HG02884 (cell line): Measurements from ENCODE around the gene OOSP4B.
"Not testable (repeated sequence)": the region's sequence is repeated elsewhere in the genome, so short reads cannot be mapped to it uniquely, and the experiment has no call there.

ENCODE experiments used
- ATAC-seq: cut with Tn5 transposase; IDR thresholded peaks from one replicate; pipeline ENCODE4 v1.9.1; 2021; ENCODE audit warnings: mild to moderate bottlenecking, moderate library complexity; ENCODE audit not compliant: unreplicated experiment

The OOSP4B gene

GRCh38 chr11:60016881-60017280 lies at the start of gene OOSP4B:
TSS of gene OOSP4B (plus strand) at chr11:60017181.
- ATAC-seq = no peak

GRCh38 chr11:59967677-59968394 lies 49.1 kb upstream of the OOSP4B start:
- ATAC-seq = no peak

GRCh38 chr11:59968395-59968783 lies 48.6 kb upstream of the OOSP4B start:
- ATAC-seq = no peak

GRCh38 chr11:59973097-59973496 lies 43.9 kb upstream of the OOSP4B start:
- no peak for ATAC-seq

GRCh38 chr11:59981106-59981770 lies 35.7 kb upstream of the OOSP4B start:
- ATAC-seq = no peak

- not testable (repeated sequence) for ATAC-seq
Measured at GRCh38 chr11:59982037-59982436, 34.9 kb upstream of the OOSP4B start.

- no peak for ATAC-seq
Measured at GRCh38 chr11:59983212-59983611, 33.8 kb upstream of the OOSP4B start.

- no peak for ATAC-seq
Measured at GRCh38 chr11:59984368-59984767, 32.6 kb upstream of the OOSP4B start.

- ATAC-seq = no peak
Measured at GRCh38 chr11:59990421-59990820, 26.6 kb upstream of the OOSP4B start.

GRCh38 chr11:59992425-59992824 lies 24.6 kb upstream of the OOSP4B start:
- ATAC-seq = no peak

- no peak for ATAC-seq
Measured at GRCh38 chr11:59997800-59998199, 19.2 kb upstream of the OOSP4B start.

GRCh38 chr11:59999691-60000090 lies 17.3 kb upstream of the OOSP4B start:
- ATAC-seq = no peak

- ATAC-seq = no peak
Measured at GRCh38 chr11:60003729-60004128, 13.3 kb upstream of the OOSP4B start.

- no peak for ATAC-seq
Measured at GRCh38 chr11:60005360-60005759, 11.6 kb upstream of the OOSP4B start.

- no peak for ATAC-seq
Measured at GRCh38 chr11:60018058-60018457, 1.1 kb downstream of the OOSP4B start.

GRCh38 chr11:60020376-60020775 lies 3.4 kb downstream of the OOSP4B start:
- ATAC-seq = not testable (repeated sequence)

GRCh38 chr11:60029015-60029632 lies 12.1 kb downstream of the OOSP4B start:
- no peak for ATAC-seq

GRCh38 chr11:60040109-60040508 lies 23.1 kb downstream of the OOSP4B start, which contains the start of gene OOSP2:
TSS of gene OOSP2 (plus strand) at chr11:60040409. CDS start at chr11:60040460, 51 bp downstream.
- no peak for ATAC-seq

GRCh38 chr11:60050422-60050821 lies 33.4 kb downstream of the OOSP4B start:
- not testable (repeated sequence) for ATAC-seq

- not testable (repeated sequence) for ATAC-seq
Measured at GRCh38 chr11:60050839-60051238, 33.9 kb downstream of the OOSP4B start.

- no peak for ATAC-seq
Measured at GRCh38 chr11:60056349-60056969, 39.5 kb downstream of the OOSP4B start, which contains the start of gene MS4A3. TSS of gene MS4A3 (plus strand) at chr11:60056665. CDS start at chr11:60061161, 4,496 bp downstream.
